HepG2 (cell line): Measurements from ENCODE around the gene DIPK1A. TPM values are rescaled to one million over a fixed set of nuclear protein-coding genes. Genes with fewer than 3 reads are reported as not detected.

Source experiments
- ATAC-seq: fragments of 200-7000 bp; cut with Tn5 transposase; 3 replicates; pipeline ENCODE4 v1.9.1; 2020; ENCODE audit warnings: mild to moderate bottlenecking, moderate library complexity
- BruUV-seq: library from RNA; stranded (reverse); fragments of 400-500 nt; replicated peaks from 2 replicates; lab custom pipeline; 2021; lab: Mats Ljungman, UMichigan
- CTCF ChIA-PET: fragments of 300-600 bp; formaldehyde crosslinking; extraction: SDS; loops from one replicate; lab custom pipeline; 2021; ENCODE audit warnings: low total read pairs, inconsistent platforms, low intra/inter-chr PET ratio; lab: Yijun Ruan, JAX
- POLR2A ChIA-PET: fragments of 350-600 bp; sonication (Branson Sonifier 250); formaldehyde crosslinking; loops from one replicate; lab custom pipeline; 2020; ENCODE audit warnings: antibody characterized with exemption, inconsistent platforms; lab: Yijun Ruan, JAX
- DNase-seq: peaks from one replicate; pipeline ENCODE4 v3.0.0-alpha.2; 2015; ENCODE audit warnings: low spot score
- FAIRE-seq: peaks from 3 replicates; lab custom pipeline; 2011; peaks lifted over from hg19 to GRCh38; lab: Jason Lieb, UNC
- H2AFZ ChIP-seq: one replicate; pipeline ENCODE4 v1.6.1; 2011; ENCODE audit warnings: low read length, inconsistent platforms
- H3K27ac ChIP-seq: fragments of 300-600 bp; 3 replicates; pipeline ENCODE4 v1.8.0; 2011; ENCODE audit warnings: mixed run types, mild to moderate bottlenecking, mixed read lengths, low read length, inconsistent platforms; ENCODE audit not compliant: insufficient read depth; ENCODE audit errors: extremely low read length
- H3K27me3 ChIP-seq, 2 experiments: fragments of 200-600 bp in 1 of 2; 2 replicates in 1 of 2; 3 replicates in 1 of 2; pipeline versions ENCODE4 v1.6.0 to v1.8.0; 2011; ENCODE audit warnings: low read length in 2 of 2, mild to moderate bottlenecking in 2 of 2, moderate library complexity in 2 of 2, inconsistent platforms in 1 of 2; ENCODE audit not compliant: insufficient read depth in 2 of 2, control insufficient read depth in 1 of 2
- H3K36me3 ChIP-seq, 2 experiments: fragments of 200-600 bp in 1 of 2; replicated peaks in 1 of 2; 2 replicates in 1 of 2; 3 replicates in 1 of 2; pipeline versions ENCODE4 v1.5.1 to v1.8.0; 2011; ENCODE audit warnings: low read length in 2 of 2, inconsistent platforms in 1 of 2; ENCODE audit not compliant: insufficient read depth in 2 of 2, control insufficient read depth in 1 of 2
- H3K4me1 ChIP-seq: 2 replicates; pipeline ENCODE4 v1.5.1; 2012; ENCODE audit warnings: low read length, inconsistent platforms; ENCODE audit not compliant: insufficient read depth
- H3K4me2 ChIP-seq: 2 replicates; pipeline ENCODE4 v1.6.0; 2011; ENCODE audit warnings: low read depth, low read length, inconsistent platforms
- H3K4me3 ChIP-seq, 3 experiments: fragments of 200-600 bp in 1 of 3; sonication (generic), shearing (Covaris generic) in 1 of 3; replicated peaks in 1 of 3; 2 replicates each; pipeline ENCODE4 v1.5.1; 2011 to 2016; ENCODE audit warnings: low read length in 3 of 3, inconsistent platforms in 2 of 3, low read depth in 2 of 3, mild to moderate bottlenecking in 2 of 3, control low read depth in 1 of 3, mixed read lengths in 1 of 3; ENCODE audit not compliant: insufficient read depth in 1 of 3
- H3K79me2 ChIP-seq: one replicate; pipeline ENCODE4 v1.6.1; 2011; ENCODE audit warnings: low read length, inconsistent platforms; ENCODE audit not compliant: insufficient read depth
- H3K9ac ChIP-seq: 2 replicates; pipeline ENCODE4 v1.6.0; 2011; ENCODE audit warnings: mild to moderate bottlenecking, low read depth, low read length, inconsistent platforms; ENCODE audit not compliant: insufficient read depth
- H3K9me3 ChIP-seq: 2 replicates; pipeline ENCODE4 v1.5.1; 2012; ENCODE audit warnings: mild to moderate bottlenecking, low read length
- H4K20me1 ChIP-seq: 2 replicates; pipeline ENCODE4 v1.6.0; 2011; ENCODE audit warnings: inconsistent platforms, mild to moderate bottlenecking, low read length, moderate library complexity; ENCODE audit not compliant: insufficient read depth
- DNMT3B ChIP-seq: conservative IDR thresholded peaks from 2 replicates; pipeline ENCODE4 v1.6.1; 2016; ENCODE audit warnings: missing biosample characterization, control low read depth
- IKZF1 ChIP-seq: fragments of 450-650 bp; IDR thresholded peaks from 2 replicates; pipeline ENCODE4 v1.7.1; 2016
- MATR3 ChIP-seq: sonication (generic); formaldehyde crosslinking; IDR thresholded peaks from 2 replicates; pipeline ENCODE4 v1.4.0; 2020; ENCODE audit warnings: missing genetic modification reagents
- RNF2 ChIP-seq: fragments of 450-650 bp; conservative IDR thresholded peaks from 2 replicates; pipeline ENCODE4 v1.6.1; 2016; ENCODE audit warnings: low read depth
- SNRNP70 ChIP-seq: fragments of 200-400 bp; formaldehyde crosslinking; IDR thresholded peaks from 2 replicates; pipeline ENCODE4 v1.6.1; 2017; ENCODE audit warnings: mild to moderate bottlenecking, low read depth, low read length, moderate library complexity
- XRCC5 ChIP-seq: fragments of 200-400 bp; formaldehyde crosslinking; optimal IDR thresholded peaks from 2 replicates; pipeline ENCODE3; 2017; ENCODE audit warnings: mild to moderate bottlenecking, low read length
- ZNF232 ChIP-seq: sonication (generic); formaldehyde crosslinking; IDR thresholded peaks from 2 replicates; pipeline ENCODE4 v1.4.0; 2020; ENCODE audit warnings: missing genetic modification reagents, borderline replicate concordance
- ZNF256 ChIP-seq: sonication (generic); formaldehyde crosslinking; conservative IDR thresholded peaks from 2 replicates; pipeline ENCODE4 v1.4.0; 2020; ENCODE audit warnings: missing genetic modification reagents
- ZNF432 ChIP-seq: sonication (generic); formaldehyde crosslinking; IDR thresholded peaks from 2 replicates; pipeline ENCODE4 v1.5.0; 2020; ENCODE audit warnings: missing genetic modification reagents, mild to moderate bottlenecking, borderline replicate concordance
- ZNF598 ChIP-seq: sonication (generic); formaldehyde crosslinking; IDR thresholded peaks from 2 replicates; pipeline ENCODE4 v1.5.1; 2020; ENCODE audit warnings: mild to moderate bottlenecking, missing genetic modification reagents, borderline replicate concordance
- ZNF777 ChIP-seq: sonication (generic); formaldehyde crosslinking; IDR thresholded peaks from 2 replicates; pipeline ENCODE4 v1.4.0; 2020; ENCODE audit warnings: missing genetic modification reagents
- WGBS: methylation state at CpG from one replicate; pipeline ENCODE4 v1.1.6; 2017; ENCODE audit warnings: low lambda C conversion rate; 5-methylcytosine and 5-hydroxymethylcytosine counted together
- in situ Hi-C: cut with HindIII; loops from 2 replicates; pipeline ENCODE4 v1.10.0; 2017; ENCODE audit warnings: low pct_unique_long_range_greater_than_20kb; ENCODE audit not compliant: extremely low pct_ligation_motif_present
- intact Hi-C: fragments of 100-400 bp; cut with micrococcal nuclease; formaldehyde crosslinking; loops from one replicate; pipeline ENCODE4 v1.10.0; 2022; ENCODE audit not compliant: unreplicated experiment
- polyA plus RNA-seq, 8 experiments: library from polyadenylated mRNA; depleted of rRNA in 3 of 8; stranded (reverse) in 7 of 8; unstranded in 1 of 8; fragments of >200 nt; fragmentation: Illumina TruSeq in 4 of 8; extraction: Trizol in 4 of 8; gene quantifications; 2 replicates each; pipeline versions ENCODE4 v1.2.1 to v1.2.3, GENCODE V29; 2011 to 2016; ENCODE audit warnings: low read depth in 4 of 8, missing spikeins in 1 of 8, mixed read lengths in 1 of 8; ENCODE audit not compliant: insufficient read depth in 1 of 8
- total RNA-seq, 5 experiments: library from RNA; depleted of rRNA; stranded (reverse); fragments of >200 nt; fragmentation: Illumina TruSeq; extraction: Trizol; gene quantifications; 2 replicates each; pipeline ENCODE4 v1.2.3, GENCODE V29; 2016; ENCODE audit warnings: low read depth in 1 of 5

DIPK1A gene
- total and polyA plus RNA-seq, 2 of the 13 experiments (the other 11 are each of a cell fraction or from before 2014, with no cell fraction given): 8.4 TPM

- ATAC-seq (no peak), DNase-seq (no peak), FAIRE-seq (no peak)
- ChIA-PET CTCF (interaction anchor here (2.0 to 6.3 kb wide), 2 partner anchors 25 to 134 kb away, joined by 19 to 175 read pairs; no protein-coding TSS in a partner anchor), POLR2A (interaction anchor here (1.8 kb wide), 1 partner anchor 32 kb away, joined by 3 read pairs; no protein-coding TSS in a partner anchor)
- BruUV-seq: no TSS peak
- TF ChIP-seq SNRNP70: no peak
- TF ChIP-seq ZNF777 (CRISPR knock-in tag): no peak
- Histone ChIP-seq H4K20me1 (no peaks in the 10 kb centered on the region), H3K4me2 (no peak overlapping the region), H3K4me3 (no peak overlapping the region), H2AFZ (no peak overlapping the region), H3K36me3 (no peaks in the 10 kb centered on the region), H3K79me2 (no peaks in the 10 kb centered on the region), H3K27me3 (no peaks in the 10 kb centered on the region; a peak in 1 of 5 replicates), H3K27ac (no peak overlapping the region), H3K4me1 (peaks cover 50% of the 10 kb centered on the region), H3K9ac (no peak overlapping the region), H3K9me3 (no peaks in the 10 kb centered on the region)
- intact Hi-C loops (no loop called here), in situ Hi-C loops (no loop called here)
- WGBS: 88% methylated on average over 1 of the region's 1 CpG
Measured at GRCh38 chr1:92992877-92993276, 31.6 kb upstream of the DIPK1A start.

- in situ Hi-C loops: no loop called here
- no peak overlapping the region for H3K27ac ChIP-seq
- no peak overlapping the region for H2AFZ ChIP-seq
- H3K4me3 ChIP-seq: no peak overlapping the region
- no TSS peak for BruUV-seq
- H3K9me3 ChIP-seq: no peaks in the 10 kb centered on the region
- intact Hi-C loops: no loop called here
- H3K79me2 ChIP-seq: no peaks in the 10 kb centered on the region
- no peak for ATAC-seq
- ChIA-PET CTCF (interaction anchor here (6.3 kb wide), 1 partner anchor 133 kb away, joined by 175 read pairs; no protein-coding TSS in a partner anchor), POLR2A (no interaction called here)
- H3K36me3 ChIP-seq: no peaks in the 10 kb centered on the region
- H3K9ac ChIP-seq: no peak overlapping the region
- H3K27me3 ChIP-seq: no peaks in the 10 kb centered on the region; a peak in 1 of 5 replicates
- H3K4me2 ChIP-seq: no peak overlapping the region
- H4K20me1 ChIP-seq: no peaks in the 10 kb centered on the region
- peaks cover 54% of the 10 kb centered on the region for H3K4me1 ChIP-seq
- no peak for DNase-seq
- no peak for FAIRE-seq
- TF ChIP-seq MATR3 (CRISPR knock-in tag) (no peak), ZNF232 (CRISPR knock-in tag) (no peak), XRCC5 (no peak), ZNF598 (no peak), DNMT3B (no peak), ZNF256 (CRISPR knock-in tag) (no peak), ZNF432 (CRISPR knock-in tag) (no peak), RNF2 (no peak), IKZF1 (no peak)
Measured at GRCh38 chr1:92992054-92992453, 30.8 kb upstream of the DIPK1A start.
